ENCODE results near the gene TRIM68. TPM values are rescaled to one million over a fixed set of nuclear protein-coding genes. Genes with fewer than 3 reads are reported as not detected.

Gene TRIM68
- total RNA-seq, 5 donors from 2014 or later (not counting 1 experiment from before 2014, with no cell fraction given): 7.6 to 22.0 (median 17.4) TPM

DNA sequence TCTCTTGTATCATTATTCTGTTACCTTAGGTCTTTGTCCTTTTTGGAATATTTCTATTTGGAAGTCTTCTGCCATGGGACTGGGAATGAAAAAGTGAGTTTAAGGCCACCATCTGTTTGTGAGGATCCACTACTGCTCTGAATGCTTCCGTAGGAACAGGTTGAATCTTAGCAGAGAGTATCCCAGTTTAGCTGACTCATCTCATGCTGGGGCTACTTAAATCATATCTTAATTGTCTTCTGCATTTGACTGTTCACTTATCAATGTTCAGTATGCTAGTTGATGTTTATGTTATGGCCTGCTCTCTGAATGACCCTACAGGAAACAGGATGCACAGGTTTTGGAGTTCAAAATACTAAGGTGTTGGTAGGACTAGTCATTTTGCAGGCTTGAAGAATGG lies 27.9 kb downstream of the TRIM68 start:
- WGBS (ENCODE audit: insufficient coverage): 88% methylated on average over 1 of the region's 1 CpG
- CTCF ChIA-PET: no interaction called here

GRCh38 chr11:4578624-4579023 lies 29.4 kb downstream of the TRIM68 start:
- ChIA-PET CTCF (no interaction called here), POLR2A (no interaction called here)
- Histone ChIP-seq H3K4me1 (ENCODE audit: control insufficient read depth in 1 of 2, extremely low read depth in 1 of 2, insufficient read depth in 2 of 2, low read length in 2 of 2) (no peaks in the 10 kb centered on the region), H3K9me3 (no peaks in the 10 kb centered on the region), H3K36me3 (ENCODE audit: control insufficient read depth in 2 of 2, extremely low read depth in 1 of 2, insufficient read depth in 1 of 2, low read length in 1 of 2) (no peaks in the 10 kb centered on the region), H3K4me3 (ENCODE audit: control insufficient read depth in 1 of 2, extremely low read depth in 1 of 2, low read length in 1 of 2) (no peak overlapping the region), H3K27ac (ENCODE audit: low read length) (no peak overlapping the region), H3K27me3 (replicated peaks in 1 of 2; ENCODE audit: control insufficient read depth in 2 of 2, extremely low read depth in 1 of 2, insufficient read depth in 2 of 2, low read length in 1 of 2) (peaks cover 3 to 13% of the 10 kb centered on the region in 2 experiments)
- Mint-ChIP-seq H3K4me1 (peaks cover 4 to 8% (median 5%) of the 10 kb centered on the region in 3 donors), H3K36me3 (no peaks in the 10 kb centered on the region), H3K9me3 (no peaks in the 10 kb centered on the region), H3K4me3 (no peak overlapping the region), H3K27ac (no peak overlapping the region), H3K27me3 (peaks cover 17 to 44% of the 10 kb centered on the region in 2 donors)
- WGBS (ENCODE audit: insufficient coverage): 65% methylated on average over 2 of the region's 6 CpGs
- DNase-seq (no peak), ATAC-seq (replicated peaks in 1 of 4) (no peak)

More for the DNA sequence above, 27.9 kb downstream of the TRIM68 start:
- no peak overlapping the region for H3K27ac ChIP-seq (ENCODE audit: low read length)
- ATAC-seq (replicated peaks in 1 of 4): no peak
- no peaks in the 10 kb centered on the region for H3K36me3 ChIP-seq (ENCODE audit: control insufficient read depth in 2 of 2, extremely low read depth in 1 of 2, insufficient read depth in 1 of 2, low read length in 1 of 2)
- DNase-seq: no peak
- H3K4me3 ChIP-seq (ENCODE audit: control insufficient read depth in 1 of 2, extremely low read depth in 1 of 2, low read length in 1 of 2): no peak overlapping the region
- peaks cover 4 to 13% of the 10 kb centered on the region in 2 experiments for H3K27me3 ChIP-seq (replicated peaks in 1 of 2; ENCODE audit: control insufficient read depth in 2 of 2, extremely low read depth in 1 of 2, insufficient read depth in 2 of 2, low read length in 1 of 2)
- H3K4me3 Mint-ChIP-seq: no peak overlapping the region
- H3K27me3 Mint-ChIP-seq: peaks cover 21 to 56% of the 10 kb centered on the region in 2 donors
- POLR2A ChIA-PET: no interaction called here
- H3K9me3 Mint-ChIP-seq: no peaks in the 10 kb centered on the region
- H3K4me1 Mint-ChIP-seq: peaks cover 4 to 8% (median 5%) of the 10 kb centered on the region in 3 donors
- H3K4me1 ChIP-seq (ENCODE audit: control insufficient read depth in 1 of 2, extremely low read depth in 1 of 2, insufficient read depth in 2 of 2, low read length in 2 of 2): no peaks in the 10 kb centered on the region
- H3K27ac Mint-ChIP-seq: no peak overlapping the region
- H3K36me3 Mint-ChIP-seq: no peaks in the 10 kb centered on the region
- H3K9me3 ChIP-seq: no peaks in the 10 kb centered on the region

DNA sequence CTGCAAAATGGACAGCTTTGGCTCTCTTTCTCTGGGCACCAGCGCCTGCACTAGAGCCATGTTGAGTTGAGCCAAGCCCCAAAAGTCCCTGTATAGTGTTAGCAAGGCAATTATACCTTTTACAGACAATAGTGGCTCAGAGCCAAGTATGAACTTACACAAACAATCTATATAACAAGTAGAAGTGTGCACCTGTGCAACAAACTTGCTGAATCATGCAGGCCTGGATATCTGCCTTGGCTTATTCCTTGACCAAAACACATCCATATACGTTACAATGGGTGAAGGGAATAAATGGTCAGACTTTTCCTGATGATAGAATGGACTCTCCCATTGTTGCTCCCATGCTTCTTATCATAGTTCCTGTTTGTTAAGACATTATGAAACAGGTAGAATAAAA lies 30.3 kb downstream of the TRIM68 start:
- Histone ChIP-seq H3K36me3 (ENCODE audit: control insufficient read depth in 2 of 2, extremely low read depth in 1 of 2, insufficient read depth in 1 of 2, low read length in 1 of 2) (no peaks in the 10 kb centered on the region), H3K9me3 (no peaks in the 10 kb centered on the region), H3K4me1 (ENCODE audit: control insufficient read depth in 1 of 2, extremely low read depth in 1 of 2, insufficient read depth in 2 of 2, low read length in 2 of 2) (no peaks in the 10 kb centered on the region), H3K4me3 (ENCODE audit: control insufficient read depth in 1 of 2, extremely low read depth in 1 of 2, low read length in 1 of 2) (no peak overlapping the region), H3K27ac (ENCODE audit: low read length) (no peak overlapping the region), H3K27me3 (replicated peaks in 1 of 2; ENCODE audit: control insufficient read depth in 2 of 2, extremely low read depth in 1 of 2, insufficient read depth in 2 of 2, low read length in 1 of 2) (peaks cover 2 to 10% of the 10 kb centered on the region in 2 experiments)
- ATAC-seq (replicated peaks in 1 of 4) (no peak), DNase-seq (no peak)
- Mint-ChIP-seq H3K36me3 (no peaks in the 10 kb centered on the region), H3K27me3 (peaks cover 17 to 40% of the 10 kb centered on the region in 2 donors), H3K9me3 (no peaks in the 10 kb centered on the region), H3K4me1 (peaks cover 4 to 8% (median 5%) of the 10 kb centered on the region in 3 donors), H3K4me3 (no peak overlapping the region), H3K27ac (no peak overlapping the region)
- POLR2A ChIA-PET: no interaction called here
- WGBS (ENCODE audit: insufficient coverage): 100% methylated on average over 1 of the region's 2 CpGs
- CTCF ChIA-PET: no interaction called here

GRCh38 chr11:4576880-4577279 lies 31.2 kb downstream of the TRIM68 start:
- ChIA-PET CTCF (no interaction called here), POLR2A (no interaction called here)
- no peak overlapping the region for H3K4me3 Mint-ChIP-seq
- Histone ChIP-seq H3K4me1 (ENCODE audit: control insufficient read depth in 1 of 2, extremely low read depth in 1 of 2, insufficient read depth in 2 of 2, low read length in 2 of 2) (no peaks in the 10 kb centered on the region), H3K27me3 (replicated peaks in 1 of 2; ENCODE audit: control insufficient read depth in 2 of 2, extremely low read depth in 1 of 2, insufficient read depth in 2 of 2, low read length in 1 of 2) (peaks cover 0 to 10% of the 10 kb centered on the region in 2 experiments), H3K4me3 (ENCODE audit: control insufficient read depth in 1 of 2, extremely low read depth in 1 of 2, low read length in 1 of 2) (no peak overlapping the region), H3K27ac (ENCODE audit: low read length) (no peak overlapping the region), H3K36me3 (ENCODE audit: control insufficient read depth in 2 of 2, extremely low read depth in 1 of 2, insufficient read depth in 1 of 2, low read length in 1 of 2) (no peaks in the 10 kb centered on the region), H3K9me3 (no peaks in the 10 kb centered on the region)
- H3K4me1 Mint-ChIP-seq: peaks cover 4 to 8% (median 5%) of the 10 kb centered on the region in 3 donors
- ATAC-seq (replicated peaks in 1 of 4) (no peak), DNase-seq (no peak)
- H3K9me3 Mint-ChIP-seq: no peaks in the 10 kb centered on the region
- peaks cover 15 to 36% of the 10 kb centered on the region in 2 donors for H3K27me3 Mint-ChIP-seq
- H3K36me3 Mint-ChIP-seq: no peaks in the 10 kb centered on the region
- no CpG with 5 or more reads among the region's 3 CpGs for WGBS (ENCODE audit: insufficient coverage)
- no peak overlapping the region for H3K27ac Mint-ChIP-seq

DNA sequence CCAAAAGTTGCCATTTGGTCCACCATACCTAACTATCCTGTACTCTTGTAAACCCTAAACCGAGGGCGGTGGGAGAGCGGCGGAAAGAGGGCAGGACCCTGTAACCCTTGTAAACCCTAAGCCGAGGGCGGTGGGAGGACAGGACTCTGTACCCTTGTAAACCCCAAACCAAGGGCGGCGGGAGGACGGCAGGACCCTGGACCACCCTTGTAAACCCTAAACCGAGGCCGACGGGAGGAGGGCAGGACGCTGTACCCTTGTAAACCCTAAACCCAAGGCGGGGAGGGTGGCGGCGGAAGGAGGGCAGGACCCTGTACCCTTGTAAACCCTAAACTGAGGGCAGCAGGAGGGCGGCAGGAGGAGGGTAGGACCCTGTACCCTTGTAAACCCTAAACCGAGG lies 39.0 kb downstream of the TRIM68 start:
- ChIA-PET CTCF (no interaction called here), POLR2A (no interaction called here)
- 70% methylated on average over 5 of the region's 18 CpGs for whole genome bisulfite sequencing (ENCODE audit: insufficient coverage)
- no peak for ATAC-seq (replicated peaks in 1 of 4)
- H3K36me3 Mint-ChIP-seq: no peaks in the 10 kb centered on the region
- H3K27ac ChIP-seq (ENCODE audit: low read length): no peak overlapping the region
- no peaks in the 10 kb centered on the region for H3K9me3 ChIP-seq
- DNase-seq: no peak
- no peaks in the 10 kb centered on the region for H3K4me1 Mint-ChIP-seq
- H3K9me3 Mint-ChIP-seq: peaks cover under 1 to 6% (median 2%) of the 10 kb centered on the region in 3 donors
- H3K4me3 ChIP-seq (ENCODE audit: control insufficient read depth in 1 of 2, extremely low read depth in 1 of 2, low read length in 1 of 2): no peak overlapping the region
- H3K4me3 Mint-ChIP-seq: no peak overlapping the region
- H3K27ac Mint-ChIP-seq: no peak overlapping the region
- H3K27me3 Mint-ChIP-seq: peaks cover 6 to 12% of the 10 kb centered on the region in 2 donors
- no peaks in the 10 kb centered on the region for H3K36me3 ChIP-seq (ENCODE audit: control insufficient read depth in 2 of 2, extremely low read depth in 1 of 2, insufficient read depth in 1 of 2, low read length in 1 of 2)
- H3K27me3 ChIP-seq (replicated peaks in 1 of 2; ENCODE audit: control insufficient read depth in 2 of 2, extremely low read depth in 1 of 2, insufficient read depth in 2 of 2, low read length in 1 of 2): peaks cover 0 to 3% of the 10 kb centered on the region in 2 experiments
- H3K4me1 ChIP-seq (ENCODE audit: control insufficient read depth in 1 of 2, extremely low read depth in 1 of 2, insufficient read depth in 2 of 2, low read length in 2 of 2): no peaks in the 10 kb centered on the region

GRCh38 chr11:4565371-4565770 lies 42.7 kb downstream of the TRIM68 start:
- POLR2A ChIA-PET: no interaction called here
- CTCF ChIA-PET: no interaction called here
- Histone ChIP-seq H3K9me3 (no peaks in the 10 kb centered on the region), H3K4me1 (ENCODE audit: control insufficient read depth in 1 of 2, extremely low read depth in 1 of 2, insufficient read depth in 2 of 2, low read length in 2 of 2) (no peaks in the 10 kb centered on the region), H3K27me3 (replicated peaks in 1 of 2; ENCODE audit: control insufficient read depth in 2 of 2, extremely low read depth in 1 of 2, insufficient read depth in 2 of 2, low read length in 1 of 2) (peaks cover 0 to 3% of the 10 kb centered on the region in 2 experiments), H3K4me3 (ENCODE audit: control insufficient read depth in 1 of 2, extremely low read depth in 1 of 2, low read length in 1 of 2) (no peak overlapping the region), H3K36me3 (ENCODE audit: control insufficient read depth in 2 of 2, extremely low read depth in 1 of 2, insufficient read depth in 1 of 2, low read length in 1 of 2) (no peaks in the 10 kb centered on the region), H3K27ac (ENCODE audit: low read length) (no peak overlapping the region)
- Mint-ChIP-seq H3K4me3 (no peak overlapping the region), H3K36me3 (no peaks in the 10 kb centered on the region), H3K9me3 (peaks cover 4 to 9% (median 9%) of the 10 kb centered on the region in 3 donors), H3K4me1 (no peaks in the 10 kb centered on the region), H3K27ac (no peak overlapping the region), H3K27me3 (peaks cover 6 to 21% of the 10 kb centered on the region in 2 donors)
- DNase-seq (no peak), ATAC-seq (replicated peaks in 1 of 4) (no peak)
- no CpG with 5 or more reads among the region's 3 CpGs for WGBS (ENCODE audit: insufficient coverage)

GRCh38 chr11:4560467-4560866 lies 47.6 kb downstream of the TRIM68 start:
- Mint-ChIP-seq H3K36me3 (no peaks in the 10 kb centered on the region), H3K27me3 (peaks cover 15 to 24% of the 10 kb centered on the region in 2 donors), H3K27ac (no peak overlapping the region), H3K4me1 (no peaks in the 10 kb centered on the region), H3K9me3 (peaks cover 4 to 9% (median 9%) of the 10 kb centered on the region in 3 donors), H3K4me3 (no peak overlapping the region)
- Histone ChIP-seq H3K27me3 (replicated peaks in 1 of 2; ENCODE audit: control insufficient read depth in 2 of 2, extremely low read depth in 1 of 2, insufficient read depth in 2 of 2, low read length in 1 of 2) (peaks cover 0 to 12% of the 10 kb centered on the region in 2 experiments), H3K4me3 (ENCODE audit: control insufficient read depth in 1 of 2, extremely low read depth in 1 of 2, low read length in 1 of 2) (no peak overlapping the region), H3K9me3 (no peaks in the 10 kb centered on the region), H3K4me1 (ENCODE audit: control insufficient read depth in 1 of 2, extremely low read depth in 1 of 2, insufficient read depth in 2 of 2, low read length in 2 of 2) (no peaks in the 10 kb centered on the region), H3K36me3 (ENCODE audit: control insufficient read depth in 2 of 2, extremely low read depth in 1 of 2, insufficient read depth in 1 of 2, low read length in 1 of 2) (no peaks in the 10 kb centered on the region), H3K27ac (ENCODE audit: low read length) (no peak overlapping the region)
- POLR2A ChIA-PET: no interaction called here
- no CpG with 5 or more reads among the region's 1 CpG for WGBS (ENCODE audit: insufficient coverage)
- DNase-seq (no peak), ATAC-seq (replicated peaks in 1 of 4) (no peak)
- CTCF ChIA-PET: no interaction called here

Data from T-cell (primary cell).